Chondrocyte (in vitro differentiated cells): ENCODE measurements around the gene TANC2. TPM values are rescaled to one million over a fixed set of nuclear protein-coding genes. Genes with fewer than 3 reads are reported as not detected.

Source experiments
- DNase-seq: peaks from one replicate; pipeline ENCODE4 v3.0.0; 2021; ENCODE audit warnings: mixed read lengths, low spot score
- H3K27ac Mint-ChIP-seq: one replicate; pipeline ENCODE4 v1.8.0; 2021; ENCODE audit warnings: mild to moderate bottlenecking, moderate library complexity, mixed read lengths; ENCODE audit not compliant: unreplicated experiment
- H3K27me3 Mint-ChIP-seq: 2 replicates; pipeline ENCODE4 v1.8.0; 2021; ENCODE audit warnings: low read depth, mixed read lengths
- H3K36me3 Mint-ChIP-seq: 2 replicates; pipeline ENCODE4 v1.8.0; 2021; ENCODE audit warnings: low read depth, mixed read lengths
- H3K4me1 Mint-ChIP-seq: 2 replicates; pipeline ENCODE4 v1.8.0; 2021; ENCODE audit warnings: low read depth, mild to moderate bottlenecking, mixed read lengths
- H3K4me3 Mint-ChIP-seq: one replicate; pipeline ENCODE4 v1.8.0; 2021; ENCODE audit warnings: mild to moderate bottlenecking, moderate library complexity, mixed read lengths; ENCODE audit not compliant: unreplicated experiment
- H3K9me3 Mint-ChIP-seq: 2 replicates; pipeline ENCODE4 v1.8.0; 2021; ENCODE audit warnings: low read depth, mixed read lengths
- CTCF ChIP-seq: fragments of 200-600 bp; sonication (generic); IDR thresholded peaks from 2 replicates; pipeline ENCODE4 v1.5.0; 2021; ENCODE audit warnings: antibody characterized with exemption, mild to moderate bottlenecking, moderate library complexity
- microRNA-seq: library from miRNA; unstranded; fragments of <30 nt; microRNA quantifications from one replicate; pipeline ENCODE4 v1.2.0, GENCODE V29; 2020; ENCODE audit warnings: borderline number of aligned reads
- total RNA-seq: library from RNA; stranded (reverse); gene quantifications from 3 replicates; pipeline ENCODE4 v1.2.1, GENCODE V29; 2021

TANC2 gene
- total RNA-seq, 1 donor from 2014 or later = 55.7 TPM

GRCh38 chr17:62999736-63000135 is 33.7 kb downstream of the TANC2 start:
- Mint-ChIP-seq H3K36me3 (no peaks in the 10 kb centered on the region), H3K9me3 (peaks cover 3% of the 10 kb centered on the region), H3K27ac (no peak overlapping the region), H3K27me3 (no peaks in the 10 kb centered on the region), H3K4me3 (no peak overlapping the region), H3K4me1 (peaks cover 35% of the 10 kb centered on the region)
- DNase-seq = no peak
- no peak for TF ChIP-seq CTCF

- DNase-seq = no peak
- Mint-ChIP-seq H3K36me3 (no peaks in the 10 kb centered on the region), H3K27ac (no peak overlapping the region), H3K4me3 (no peak overlapping the region), H3K9me3 (peaks cover 3% of the 10 kb centered on the region), H3K4me1 (peaks cover 36% of the 10 kb centered on the region), H3K27me3 (no peaks in the 10 kb centered on the region)
- TF ChIP-seq CTCF = no peak
Measured at GRCh38 chr17:63001689-63002394, 35.8 kb downstream of the TANC2 start.

- Mint-ChIP-seq H3K4me1 (peaks cover 36% of the 10 kb centered on the region), H3K27ac (no peak overlapping the region), H3K9me3 (peaks cover 3% of the 10 kb centered on the region), H3K27me3 (no peaks in the 10 kb centered on the region), H3K4me3 (no peak overlapping the region), H3K36me3 (no peaks in the 10 kb centered on the region)
- no peak for DNase-seq
- TF ChIP-seq CTCF = no peak
Measured at GRCh38 chr17:63002625-63003024, 36.6 kb downstream of the TANC2 start.

- H3K9me3 Mint-ChIP-seq = peaks cover 6% of the 10 kb centered on the region
- H3K4me1 Mint-ChIP-seq = peaks cover 6% of the 10 kb centered on the region
- H3K4me3 Mint-ChIP-seq = no peak overlapping the region
- H3K36me3 Mint-ChIP-seq = peaks cover 7% of the 10 kb centered on the region
- no peak for DNase-seq
- no peak overlapping the region for H3K27ac Mint-ChIP-seq
- TF ChIP-seq CTCF = no peak
- no peaks in the 10 kb centered on the region for H3K27me3 Mint-ChIP-seq
Measured at GRCh38 chr17:63015824-63016223, 49.8 kb downstream of the TANC2 start.

Small RNAs within 50 kb of the gene (microRNA-seq; reads per million reads assigned to microRNA genes)
- not detected for gene MIR633

Other genes with a start within 250 kb of the TANC2 start
- 0.17 TPM in 1 of 3 replicates, not detected in the others for gene MARCHF10, start 157.9 kb upstream of the TANC2 start, total RNA-seq